Measurements from ENCODE around the gene ST8SIA6. TPM values are rescaled to one million over a fixed set of nuclear protein-coding genes. Genes with fewer than 3 reads are reported as not detected.

Gene ST8SIA6
- total RNA-seq, 1 experiment from 2014 or later, result not detected

GRCh38 chr10:17472481-17473227 is 18.3 kb upstream of the ST8SIA6 start:
- Histone ChIP-seq H3K9ac (ENCODE audit: low read length) (no peak overlapping the region), H3K4me3 (ENCODE audit: low read length) (no peak overlapping the region), H2AFZ (ENCODE audit: low read length) (no peak overlapping the region), H3K4me1 (ENCODE audit: insufficient read depth, low read length) (no peaks in the 10 kb centered on the region), H3K79me2 (ENCODE audit: low read length) (no peaks in the 10 kb centered on the region), H3K9me3 (ENCODE audit: low read length) (no peaks in the 10 kb centered on the region), H3K4me2 (ENCODE audit: low read length) (no peak overlapping the region), H3K9me2 (replicated peaks; ENCODE audit: low read length) (no peaks in the 10 kb centered on the region), H3K27me3 (ENCODE audit: low read length) (no peaks in the 10 kb centered on the region), H3F3A (ENCODE audit: low read length, unreplicated experiment) (no peaks in the 10 kb centered on the region), H4K20me1 (ENCODE audit: low read length) (no peaks in the 10 kb centered on the region), H3K27ac (ENCODE audit: low read length) (no peak overlapping the region), H3K36me3 (ENCODE audit: low read depth, low read length) (no peaks in the 10 kb centered on the region)
- CTCF ChIA-PET, result no interaction called here
- ATAC-seq (no peak), DNase-seq (no peak)
- intact Hi-C loops (cut with micrococcal nuclease), result no loop called here
- POLR2A ChIA-PET (ENCODE audit: unreplicated experiment), result no interaction called here
- TF ChIP-seq EZH2 (IDR thresholded peaks at IDR 0.05; ENCODE audit: low read length, unreplicated experiment) (no peak), CTCF (conservative IDR thresholded peaks at IDR 0.05; ENCODE audit: low read depth, low read length) (no peak), EZH2phosphoT487 (IDR thresholded peaks at IDR 0.05; ENCODE audit: borderline replicate concordance, low read length) (no peak)
- no TSS peak for BruUV-seq (replicated peaks)

GRCh38 chr10:17470246-17470645 is 15.9 kb upstream of the ST8SIA6 start:
- intact Hi-C loops (cut with micrococcal nuclease), result no loop called here

More at GRCh38 chr10:17470246-17470645, 15.9 kb upstream of the ST8SIA6 start:
- Histone ChIP-seq H3F3A (ENCODE audit: low read length, unreplicated experiment) (no peaks in the 10 kb centered on the region), H3K9me3 (ENCODE audit: low read length) (no peaks in the 10 kb centered on the region), H4K20me1 (ENCODE audit: low read length) (no peaks in the 10 kb centered on the region), H3K9ac (ENCODE audit: low read length) (no peak overlapping the region), H3K4me2 (ENCODE audit: low read length) (no peak overlapping the region), H3K27me3 (ENCODE audit: low read length) (no peaks in the 10 kb centered on the region), H3K9me2 (replicated peaks; ENCODE audit: low read length) (no peaks in the 10 kb centered on the region), H3K4me3 (ENCODE audit: low read length) (no peak overlapping the region), H3K27ac (ENCODE audit: low read length) (no peak overlapping the region), H3K79me2 (ENCODE audit: low read length) (no peaks in the 10 kb centered on the region), H3K36me3 (ENCODE audit: low read depth, low read length) (no peaks in the 10 kb centered on the region), H2AFZ (ENCODE audit: low read length) (no peak overlapping the region), H3K4me1 (ENCODE audit: insufficient read depth, low read length) (no peaks in the 10 kb centered on the region)
- ChIA-PET POLR2A (ENCODE audit: unreplicated experiment) (no interaction called here), CTCF (no interaction called here)
- ATAC-seq (no peak), DNase-seq (no peak)
- BruUV-seq (replicated peaks), result no TSS peak
- no peak for TF ChIP-seq EZH2 (IDR thresholded peaks at IDR 0.05; ENCODE audit: low read length, unreplicated experiment)
- TF ChIP-seq EZH2phosphoT487 (IDR thresholded peaks at IDR 0.05; ENCODE audit: borderline replicate concordance, low read length), result no peak
- no peak for TF ChIP-seq CTCF (conservative IDR thresholded peaks at IDR 0.05; ENCODE audit: low read depth, low read length)
